PFSK-1 (cell line): ENCODE measurements around the gene CNKSR1.

ENCODE experiments used
- FOXP2 ChIP-seq: optimal IDR thresholded peaks from 2 replicates; pipeline ENCODE3; 2011; ENCODE audit warnings: borderline replicate concordance, control low read depth, inconsistent platforms; ENCODE audit not compliant: insufficient read depth; ENCODE audit errors: extremely low read length, extremely low read depth
- POLR2AphosphoS5 ChIP-seq: IDR thresholded peaks from 2 replicates; pipeline ENCODE4 v1.6.1; 2012; ENCODE audit warnings: low read depth, mild to moderate bottlenecking, control low read depth, low read length, moderate library complexity
- SIN3A ChIP-seq: IDR thresholded peaks from 2 replicates; pipeline ENCODE4 v1.6.1; 2012; ENCODE audit warnings: mild to moderate bottlenecking, low read length, moderate library complexity, borderline replicate concordance; ENCODE audit not compliant: insufficient read depth
- TF ChIP-seq, protein P1 (sequence below), 2 experiments: IDR thresholded peaks; 2 replicates each; pipeline versions ENCODE4 v1.6.1 to v1.8.0; 2011 to 2012; ENCODE audit warnings: low read depth in 2 of 2, low read length in 2 of 2, control low read depth in 1 of 2, inconsistent platforms in 1 of 2, mild to moderate bottlenecking in 1 of 2, moderate library complexity in 1 of 2; ENCODE audit not compliant: insufficient read depth in 1 of 2

DNA sequence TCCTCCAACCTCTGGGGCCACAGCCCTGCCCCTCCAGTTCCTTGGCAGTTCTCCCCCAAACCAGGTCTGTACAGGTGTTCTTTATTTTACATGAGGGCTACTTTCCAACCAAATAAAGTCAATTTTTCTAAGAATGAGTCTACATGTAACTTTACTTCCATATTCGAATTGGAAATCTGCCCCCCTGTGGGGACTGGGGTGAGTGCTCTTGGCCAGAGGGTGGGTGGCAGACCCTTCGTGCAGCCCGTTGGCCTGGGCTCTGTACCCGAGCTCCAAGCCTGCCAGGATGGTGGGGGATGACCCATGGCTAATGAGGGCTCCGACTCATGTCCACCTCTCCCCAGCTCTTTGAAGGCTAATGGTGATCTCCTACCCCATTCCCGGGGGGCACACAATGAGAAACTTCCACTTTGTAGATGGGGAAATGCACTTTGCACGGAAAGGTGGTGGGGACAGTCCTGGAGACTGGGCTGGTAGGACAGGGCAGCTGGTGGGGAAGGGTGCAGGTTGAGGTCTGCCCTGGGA is 12.5 kb downstream of the CNKSR1 start:
- TF ChIP-seq FOXP2 (no peak), SIN3A (no peak), POLR2AphosphoS5 (no peak)
- TF ChIP-seq, protein P1, sequence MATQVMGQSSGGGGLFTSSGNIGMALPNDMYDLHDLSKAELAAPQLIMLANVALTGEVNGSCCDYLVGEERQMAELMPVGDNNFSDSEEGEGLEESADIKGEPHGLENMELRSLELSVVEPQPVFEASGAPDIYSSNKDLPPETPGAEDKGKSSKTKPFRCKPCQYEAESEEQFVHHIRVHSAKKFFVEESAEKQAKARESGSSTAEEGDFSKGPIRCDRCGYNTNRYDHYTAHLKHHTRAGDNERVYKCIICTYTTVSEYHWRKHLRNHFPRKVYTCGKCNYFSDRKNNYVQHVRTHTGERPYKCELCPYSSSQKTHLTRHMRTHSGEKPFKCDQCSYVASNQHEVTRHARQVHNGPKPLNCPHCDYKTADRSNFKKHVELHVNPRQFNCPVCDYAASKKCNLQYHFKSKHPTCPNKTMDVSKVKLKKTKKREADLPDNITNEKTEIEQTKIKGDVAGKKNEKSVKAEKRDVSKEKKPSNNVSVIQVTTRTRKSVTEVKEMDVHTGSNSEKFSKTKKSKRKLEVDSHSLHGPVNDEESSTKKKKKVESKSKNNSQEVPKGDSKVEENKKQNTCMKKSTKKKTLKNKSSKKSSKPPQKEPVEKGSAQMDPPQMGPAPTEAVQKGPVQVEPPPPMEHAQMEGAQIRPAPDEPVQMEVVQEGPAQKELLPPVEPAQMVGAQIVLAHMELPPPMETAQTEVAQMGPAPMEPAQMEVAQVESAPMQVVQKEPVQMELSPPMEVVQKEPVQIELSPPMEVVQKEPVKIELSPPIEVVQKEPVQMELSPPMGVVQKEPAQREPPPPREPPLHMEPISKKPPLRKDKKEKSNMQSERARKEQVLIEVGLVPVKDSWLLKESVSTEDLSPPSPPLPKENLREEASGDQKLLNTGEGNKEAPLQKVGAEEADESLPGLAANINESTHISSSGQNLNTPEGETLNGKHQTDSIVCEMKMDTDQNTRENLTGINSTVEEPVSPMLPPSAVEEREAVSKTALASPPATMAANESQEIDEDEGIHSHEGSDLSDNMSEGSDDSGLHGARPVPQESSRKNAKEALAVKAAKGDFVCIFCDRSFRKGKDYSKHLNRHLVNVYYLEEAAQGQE (IDR thresholded peaks at IDR 0.05; ENCODE audit: insufficient read depth in 1 of 2, low read depth in 2 of 2, low read length in 2 of 2) = no peak
